DMS79 (cell line): ENCODE measurements around the gene MAPK12.

ENCODE experiments used
- DNase-seq: peaks from one replicate; lab custom pipeline; 2025; lab: John Stamatoyannopoulos, UW

The MAPK12 gene

GRCh38 chr22:50299785-50300619 is 38.5 kb upstream of the MAPK12 start:
- no peak for DNase-seq

- DNase-seq = no peak
Observed at GRCh38 chr22:50298937-50299784, 37.7 kb upstream of the MAPK12 start.

GRCh38 chr22:50298266-50298637 is 36.8 kb upstream of the MAPK12 start:
- no peak for DNase-seq

- DNase-seq = no peak
Observed at GRCh38 chr22:50297510-50298265, 36.2 kb upstream of the MAPK12 start.

GRCh38 chr22:50296658-50297490 is 35.4 kb upstream of the MAPK12 start:
- no peak for DNase-seq

GRCh38 chr22:50294319-50294656 is 32.8 kb upstream of the MAPK12 start:
- no peak for DNase-seq

GRCh38 chr22:50293441-50294318 is 32.2 kb upstream of the MAPK12 start:
- DNase-seq = no peak

GRCh38 chr22:50292643-50293440 is 31.4 kb upstream of the MAPK12 start:
- DNase-seq = no peak

GRCh38 chr22:50289942-50290630 is 28.6 kb upstream of the MAPK12 start:
- DNase-seq = no peak

GRCh38 chr22:50289151-50289941 is 27.9 kb upstream of the MAPK12 start:
- DNase-seq = no peak

GRCh38 chr22:50287731-50288130 is 26.2 kb upstream of the MAPK12 start:
- no peak for DNase-seq

GRCh38 chr22:50286701-50287318 is 25.3 kb upstream of the MAPK12 start:
- DNase-seq = no peak

- no peak for DNase-seq
Observed at GRCh38 chr22:50286275-50286674, 24.8 kb upstream of the MAPK12 start.

GRCh38 chr22:50285568-50286229 is 24.2 kb upstream of the MAPK12 start:
- DNase-seq = no peak

GRCh38 chr22:50284479-50284878 is 23.0 kb upstream of the MAPK12 start:
- no peak for DNase-seq

GRCh38 chr22:50283821-50284220 is 22.3 kb upstream of the MAPK12 start:
- no peak for DNase-seq
